ENCODE results near the gene TCHP. TPM values are rescaled to one million over a fixed set of nuclear protein-coding genes. Genes with fewer than 3 reads are reported as not detected.

The TCHP gene
- polyA plus RNA-seq, 4 donors, result 7.0 to 25.5 (median 11.5) TPM

- H3K4me1 ChIP-seq (ENCODE audit: control insufficient read depth in 3 of 3, insufficient read depth in 2 of 3, low read depth in 1 of 3, low read length in 2 of 3), result peaks cover 0 to 52% (median 3%) of the 10 kb centered on the region in 3 donors
- H3K4me3 ChIP-seq (ENCODE audit: low read depth in 1 of 3, low read length in 3 of 3), result no peak overlapping the region
- WGBS, 3 donors, result 10 to 34% (median 28%) methylated on average over 1 of the region's 1 CpG
- FAIRE-seq (no peak), DNase-seq (peak; percentile 91 to 95)
- no peaks in the 10 kb centered on the region for H3K9me3 ChIP-seq (ENCODE audit: control insufficient read depth in 2 of 2, insufficient read depth in 1 of 2, low read depth in 1 of 2, low read length in 1 of 2)
- no peaks in the 10 kb centered on the region for H3K27me3 ChIP-seq (ENCODE audit: control insufficient read depth in 3 of 3, insufficient read depth in 3 of 3, low read length in 3 of 3)
- peak overlapping the region in 2 of 3 donors; percentile 34 to 87 for H3K27ac ChIP-seq (ENCODE audit: low read depth in 1 of 3, low read length in 2 of 3)
- H3K36me3 ChIP-seq (ENCODE audit: control insufficient read depth in 3 of 3, insufficient read depth in 2 of 3, low read depth in 1 of 3, low read length in 3 of 3), result peaks cover 19 to 51% (median 19%) of the 10 kb centered on the region in 3 donors
These were observed 49.0 kb downstream of the TCHP start for GRCh38 chr12:109949089-109949488.

- DNase-seq, result no peak
- H3K9me3 ChIP-seq (ENCODE audit: control insufficient read depth in 2 of 2, insufficient read depth in 1 of 2, low read depth in 1 of 2, low read length in 1 of 2), result no peaks in the 10 kb centered on the region
- FAIRE-seq, result no peak
- H3K4me3 ChIP-seq (ENCODE audit: low read depth in 1 of 3, low read length in 3 of 3), result no peak overlapping the region
- peaks cover 0 to 48% (median 3%) of the 10 kb centered on the region in 3 donors for H3K4me1 ChIP-seq (ENCODE audit: control insufficient read depth in 3 of 3, insufficient read depth in 2 of 3, low read depth in 1 of 3, low read length in 2 of 3)
- peaks cover 18 to 52% (median 19%) of the 10 kb centered on the region in 3 donors for H3K36me3 ChIP-seq (ENCODE audit: control insufficient read depth in 3 of 3, insufficient read depth in 2 of 3, low read depth in 1 of 3, low read length in 3 of 3)
- H3K27me3 ChIP-seq (ENCODE audit: control insufficient read depth in 3 of 3, insufficient read depth in 3 of 3, low read length in 3 of 3), result no peaks in the 10 kb centered on the region
- H3K27ac ChIP-seq (ENCODE audit: low read depth in 1 of 3, low read length in 2 of 3), result peak overlapping the region in 2 of 3 donors; percentile 12 to 87
These were observed 50.6 kb downstream of the TCHP start for GRCh38 chr12:109950625-109951024.

DNA sequence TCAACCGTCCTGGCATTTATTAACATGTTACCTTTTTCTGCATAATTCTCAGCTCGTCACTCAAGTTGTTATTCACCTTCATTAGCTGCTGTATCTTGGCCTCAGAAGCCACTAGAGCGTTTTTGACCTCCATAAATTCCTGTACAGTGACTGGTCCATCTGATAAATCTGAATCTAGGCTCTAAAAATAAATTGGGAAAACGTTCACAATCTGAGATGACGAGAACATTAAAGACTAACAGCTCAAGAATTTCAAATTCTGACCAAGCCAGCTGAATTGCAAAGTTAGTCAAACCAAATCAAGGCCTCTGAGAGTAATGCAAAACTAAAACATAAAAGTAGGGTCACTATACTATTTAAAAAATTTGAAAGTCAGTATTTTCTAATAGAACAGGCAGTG, 51.1 kb downstream of the TCHP start:
- H3K9me3 ChIP-seq (ENCODE audit: control insufficient read depth in 2 of 2, insufficient read depth in 1 of 2, low read depth in 1 of 2, low read length in 1 of 2), result no peaks in the 10 kb centered on the region
- peaks cover 0 to 48% (median 3%) of the 10 kb centered on the region in 3 donors for H3K4me1 ChIP-seq (ENCODE audit: control insufficient read depth in 3 of 3, insufficient read depth in 2 of 3, low read depth in 1 of 3, low read length in 2 of 3)
- DNase-seq (no peak), FAIRE-seq (no peak)
- H3K4me3 ChIP-seq (ENCODE audit: low read depth in 1 of 3, low read length in 3 of 3), result no peak overlapping the region
- H3K27me3 ChIP-seq (ENCODE audit: control insufficient read depth in 3 of 3, insufficient read depth in 3 of 3, low read length in 3 of 3), result no peaks in the 10 kb centered on the region
- H3K36me3 ChIP-seq (ENCODE audit: control insufficient read depth in 3 of 3, insufficient read depth in 2 of 3, low read depth in 1 of 3, low read length in 3 of 3), result peaks cover 19 to 54% (median 20%) of the 10 kb centered on the region in 3 donors
- peak overlapping the region in 2 of 3 donors; percentile 3 to 87 for H3K27ac ChIP-seq (ENCODE audit: low read depth in 1 of 3, low read length in 2 of 3)
- 66 to 75% (median 67%) methylated on average over 5 of the region's 5 CpGs for WGBS, 3 donors

GRCh38 chr12:109951751-109952150, 51.7 kb downstream of the TCHP start:
- 66 to 76% (median 74%) methylated on average over 7 of the region's 7 CpGs for WGBS, 3 donors
- H3K36me3 ChIP-seq (ENCODE audit: control insufficient read depth in 3 of 3, insufficient read depth in 2 of 3, low read depth in 1 of 3, low read length in 3 of 3), result peaks cover 20 to 51% (median 22%) of the 10 kb centered on the region in 3 donors

GRCh38 chr12:109952160-109952858, 52.2 kb downstream of the TCHP start:
- DNase-seq (no peak), FAIRE-seq (no peak)
- no peak overlapping the region for H3K4me3 ChIP-seq (ENCODE audit: low read depth in 1 of 3, low read length in 3 of 3)
- peaks cover 15 to 49% (median 22%) of the 10 kb centered on the region in 3 donors for H3K36me3 ChIP-seq (ENCODE audit: control insufficient read depth in 3 of 3, insufficient read depth in 2 of 3, low read depth in 1 of 3, low read length in 3 of 3)
- H3K27ac ChIP-seq (ENCODE audit: low read depth in 1 of 3, low read length in 2 of 3), result peak overlapping the region in 1 of 3 donors; percentile 38
- H3K9me3 ChIP-seq (ENCODE audit: control insufficient read depth in 2 of 2, insufficient read depth in 1 of 2, low read depth in 1 of 2, low read length in 1 of 2), result no peaks in the 10 kb centered on the region
- H3K27me3 ChIP-seq (ENCODE audit: control insufficient read depth in 3 of 3, insufficient read depth in 3 of 3, low read length in 3 of 3), result no peaks in the 10 kb centered on the region
- H3K4me1 ChIP-seq (ENCODE audit: control insufficient read depth in 3 of 3, insufficient read depth in 2 of 3, low read depth in 1 of 3, low read length in 2 of 3), result peaks cover 0 to 40% (median 3%) of the 10 kb centered on the region in 3 donors
- WGBS, 3 donors, result 80 to 90% (median 82%) methylated on average over 11 of the region's 11 CpGs

More at GRCh38 chr12:109951751-109952150, 51.7 kb downstream of the TCHP start:
- H3K9me3 ChIP-seq (ENCODE audit: control insufficient read depth in 2 of 2, insufficient read depth in 1 of 2, low read depth in 1 of 2, low read length in 1 of 2), result no peaks in the 10 kb centered on the region
- no peaks in the 10 kb centered on the region for H3K27me3 ChIP-seq (ENCODE audit: control insufficient read depth in 3 of 3, insufficient read depth in 3 of 3, low read length in 3 of 3)
- H3K4me3 ChIP-seq (ENCODE audit: low read depth in 1 of 3, low read length in 3 of 3), result no peak overlapping the region
- H3K4me1 ChIP-seq (ENCODE audit: control insufficient read depth in 3 of 3, insufficient read depth in 2 of 3, low read depth in 1 of 3, low read length in 2 of 3), result peaks cover 0 to 45% (median 3%) of the 10 kb centered on the region in 3 donors
- FAIRE-seq (no peak), DNase-seq (no peak)
- H3K27ac ChIP-seq (ENCODE audit: low read depth in 1 of 3, low read length in 2 of 3), result peak overlapping the region in 2 of 3 donors; percentile 32 to 87

- H3K4me1 ChIP-seq (ENCODE audit: control insufficient read depth in 3 of 3, insufficient read depth in 2 of 3, low read depth in 1 of 3, low read length in 2 of 3), result peaks cover 0 to 34% (median 3%) of the 10 kb centered on the region in 3 donors
- FAIRE-seq, result no peak
- 89 to 95% (median 92%) methylated on average over 8 of the region's 8 CpGs for WGBS, 3 donors
These were observed 52.8 kb downstream of the TCHP start for GRCh38 chr12:109952873-109953272.

GRCh38 chr12:109953656-109954055, 53.6 kb downstream of the TCHP start:
- H3K9me3 ChIP-seq (ENCODE audit: control insufficient read depth in 2 of 2, insufficient read depth in 1 of 2, low read depth in 1 of 2, low read length in 1 of 2), result no peaks in the 10 kb centered on the region
- H3K4me1 ChIP-seq (ENCODE audit: control insufficient read depth in 3 of 3, insufficient read depth in 2 of 3, low read depth in 1 of 3, low read length in 2 of 3), result peaks cover 0 to 26% (median 0%) of the 10 kb centered on the region in 3 donors
- H3K4me3 ChIP-seq (ENCODE audit: low read depth in 1 of 3, low read length in 3 of 3), result no peak overlapping the region
- FAIRE-seq (no peak), DNase-seq (no peak)
- 69 to 90% (median 82%) methylated on average over 5 of the region's 5 CpGs for WGBS, 3 donors
- no peaks in the 10 kb centered on the region for H3K27me3 ChIP-seq (ENCODE audit: control insufficient read depth in 3 of 3, insufficient read depth in 3 of 3, low read length in 3 of 3)
- no peak overlapping the region for H3K27ac ChIP-seq (ENCODE audit: low read depth in 1 of 3, low read length in 2 of 3)
- H3K36me3 ChIP-seq (ENCODE audit: control insufficient read depth in 3 of 3, insufficient read depth in 2 of 3, low read depth in 1 of 3, low read length in 3 of 3), result peaks cover 15 to 50% (median 22%) of the 10 kb centered on the region in 3 donors

More at GRCh38 chr12:109952873-109953272, 52.8 kb downstream of the TCHP start:
- Histone ChIP-seq H3K36me3 (ENCODE audit: control insufficient read depth in 3 of 3, insufficient read depth in 2 of 3, low read depth in 1 of 3, low read length in 3 of 3) (peaks cover 15 to 51% (median 20%) of the 10 kb centered on the region in 3 donors), H3K27ac (ENCODE audit: low read depth in 1 of 3, low read length in 2 of 3) (no peak overlapping the region), H3K9me3 (ENCODE audit: control insufficient read depth in 2 of 2, insufficient read depth in 1 of 2, low read depth in 1 of 2, low read length in 1 of 2) (no peaks in the 10 kb centered on the region), H3K27me3 (ENCODE audit: control insufficient read depth in 3 of 3, insufficient read depth in 3 of 3, low read length in 3 of 3) (no peaks in the 10 kb centered on the region), H3K4me3 (ENCODE audit: low read depth in 1 of 3, low read length in 3 of 3) (no peak overlapping the region)
- DNase-seq, result no peak

GRCh38 chr12:109958374-109958773, 58.3 kb downstream of the TCHP start:
- H3K4me1 ChIP-seq (ENCODE audit: control insufficient read depth in 3 of 3, insufficient read depth in 2 of 3, low read depth in 1 of 3, low read length in 2 of 3), result peaks cover 0 to 3% (median 0%) of the 10 kb centered on the region in 3 donors
- H3K4me3 ChIP-seq (ENCODE audit: low read depth in 1 of 3, low read length in 3 of 3), result no peak overlapping the region
- 85 to 94% (median 89%) methylated on average over 7 of the region's 7 CpGs for WGBS, 3 donors
- DNase-seq, result no peak
- peaks cover 8 to 42% (median 8%) of the 10 kb centered on the region in 3 donors for H3K36me3 ChIP-seq (ENCODE audit: control insufficient read depth in 3 of 3, insufficient read depth in 2 of 3, low read depth in 1 of 3, low read length in 3 of 3)
- H3K27me3 ChIP-seq (ENCODE audit: control insufficient read depth in 3 of 3, insufficient read depth in 3 of 3, low read length in 3 of 3), result no peaks in the 10 kb centered on the region
- FAIRE-seq, result no peak
- no peaks in the 10 kb centered on the region for H3K9me3 ChIP-seq (ENCODE audit: control insufficient read depth in 2 of 2, insufficient read depth in 1 of 2, low read depth in 1 of 2, low read length in 1 of 2)
- H3K27ac ChIP-seq (ENCODE audit: low read depth in 1 of 3, low read length in 2 of 3), result no peak overlapping the region

All from small intestine (tissue), 7 donors.